GM19328 (cell line): ENCODE measurements around the gene BBS9.
"Not testable (repeated sequence)": the region's sequence is repeated elsewhere in the genome, so short reads cannot be mapped to it uniquely, and the experiment has no call there.

Source experiments
- ATAC-seq: cut with Tn5 transposase; IDR thresholded peaks from one replicate; pipeline ENCODE4 v1.9.1; 2021; ENCODE audit warnings: mild to moderate bottlenecking, moderate library complexity; ENCODE audit not compliant: unreplicated experiment

Gene BBS9

DNA sequence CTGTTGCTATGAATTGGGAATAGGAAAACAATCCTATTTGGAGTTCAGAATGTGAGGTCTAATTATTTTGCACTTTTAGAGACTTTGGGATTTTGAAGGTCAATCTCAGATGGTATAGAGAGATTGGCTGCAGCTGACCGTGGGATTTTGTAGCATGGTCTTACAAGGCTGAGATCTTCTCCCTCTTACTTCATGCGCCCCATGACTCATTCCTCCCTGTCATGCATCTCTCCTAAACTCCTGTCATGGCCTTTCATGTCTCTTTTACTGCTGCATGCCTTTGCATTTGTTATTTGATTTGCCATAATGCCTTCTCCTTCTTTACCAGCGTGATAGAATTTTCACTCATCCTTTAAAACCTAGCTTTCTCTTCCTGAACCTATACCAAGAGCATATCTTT lies 133.1 kb downstream of the BBS9 start:
- no peak for ATAC-seq

DNA sequence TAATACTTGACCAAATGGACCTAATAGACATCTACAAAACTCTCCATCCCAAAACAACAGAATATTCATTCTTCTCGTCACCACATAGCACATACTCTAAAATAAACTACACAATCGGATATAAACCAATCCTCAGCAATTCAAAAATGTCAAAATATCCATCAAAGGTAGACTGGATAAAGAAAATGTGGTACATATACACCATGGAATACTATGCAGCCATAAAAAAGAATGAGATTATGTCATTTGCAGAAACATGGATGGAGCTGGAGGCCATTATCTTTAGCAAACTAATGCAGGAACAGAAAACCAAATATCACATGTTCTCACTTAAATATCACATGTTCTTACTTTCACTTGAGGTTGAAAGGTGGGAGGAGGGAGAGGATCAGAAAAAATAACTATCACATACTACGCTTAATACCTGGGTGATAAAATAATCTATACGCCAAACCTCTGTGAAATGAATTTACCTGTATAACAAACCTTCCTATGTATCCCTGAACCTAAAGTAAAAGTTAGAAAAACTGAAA lies 142.5 kb downstream of the BBS9 start:
- ATAC-seq = not testable (repeated sequence)

DNA sequence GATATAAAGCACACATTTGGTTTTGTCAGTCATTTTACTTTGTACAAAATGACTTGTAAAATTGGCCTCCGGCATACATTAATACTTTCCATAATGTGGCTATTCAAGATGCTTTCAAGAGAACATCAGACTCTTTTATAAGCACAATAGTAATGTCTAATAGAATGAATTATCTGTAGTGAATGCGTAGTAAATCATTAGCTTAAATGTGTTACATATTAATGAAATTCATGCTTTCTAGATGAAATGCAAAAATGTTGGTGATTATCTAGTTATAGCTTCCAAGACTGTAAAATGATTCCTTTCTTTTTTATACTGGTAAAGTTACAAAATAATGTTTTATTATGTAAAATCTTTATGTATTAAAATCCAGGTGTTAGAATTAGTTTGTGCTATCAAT lies 144.0 kb downstream of the BBS9 start:
- ATAC-seq = no peak

DNA sequence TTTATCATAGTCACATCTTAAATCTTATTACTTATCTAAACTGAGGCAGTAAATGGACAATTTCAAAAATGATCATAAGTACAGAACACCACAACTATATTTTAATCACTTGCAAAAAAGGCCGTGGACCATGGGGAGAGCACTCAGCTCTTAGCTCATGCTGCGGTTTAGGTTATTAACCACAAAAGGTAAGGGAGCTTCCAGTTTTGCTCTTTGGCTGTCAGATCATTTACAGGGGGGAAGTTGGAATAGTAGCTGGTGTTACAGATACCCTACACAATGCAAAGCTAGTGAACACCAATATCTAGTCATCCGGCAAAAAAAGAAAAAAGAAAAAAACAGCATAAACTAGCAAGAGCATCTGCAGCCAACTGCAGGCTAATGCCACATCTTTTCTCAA lies 147.0 kb downstream of the BBS9 start:
- ATAC-seq = no peak

DNA sequence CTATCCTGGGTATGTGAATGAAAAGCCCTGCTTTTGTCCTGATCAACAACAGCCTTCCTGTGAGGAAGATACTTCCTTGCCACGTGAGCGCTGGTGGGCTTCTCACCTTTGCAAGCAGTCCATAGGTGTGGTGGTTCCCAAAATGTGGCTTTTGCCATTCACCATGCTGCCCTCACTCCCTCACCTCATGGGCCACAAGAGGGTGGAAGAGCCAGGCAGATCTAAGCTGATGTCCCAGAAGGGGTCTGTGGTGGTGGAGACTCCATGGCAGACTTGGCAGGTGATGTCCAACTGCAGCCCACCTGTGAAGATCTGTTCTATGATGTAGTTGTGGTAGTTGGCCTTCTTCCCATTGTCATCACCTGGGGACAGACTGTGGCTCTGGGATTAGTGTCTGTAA lies 147.4 kb downstream of the BBS9 start:
- no peak for ATAC-seq

DNA sequence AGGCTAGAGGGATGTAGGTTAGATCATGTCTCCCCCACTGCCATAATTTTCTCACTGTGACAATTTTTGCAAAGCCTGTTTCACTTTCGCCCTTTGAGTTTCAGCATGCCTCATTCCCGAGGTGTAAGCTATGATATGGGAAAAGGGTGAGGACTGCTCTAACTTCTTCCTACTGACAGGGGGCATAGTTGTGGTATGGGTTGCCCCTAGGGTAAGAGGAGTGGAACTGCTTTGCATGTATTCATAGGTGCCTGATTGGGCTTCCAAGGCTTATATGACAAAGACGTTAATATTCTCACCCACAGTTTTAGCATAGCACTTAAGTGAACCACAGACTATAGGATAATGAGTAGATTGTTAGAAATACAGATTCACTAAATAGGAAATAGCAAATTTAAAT lies 148.7 kb downstream of the BBS9 start:
- ATAC-seq = no peak

DNA sequence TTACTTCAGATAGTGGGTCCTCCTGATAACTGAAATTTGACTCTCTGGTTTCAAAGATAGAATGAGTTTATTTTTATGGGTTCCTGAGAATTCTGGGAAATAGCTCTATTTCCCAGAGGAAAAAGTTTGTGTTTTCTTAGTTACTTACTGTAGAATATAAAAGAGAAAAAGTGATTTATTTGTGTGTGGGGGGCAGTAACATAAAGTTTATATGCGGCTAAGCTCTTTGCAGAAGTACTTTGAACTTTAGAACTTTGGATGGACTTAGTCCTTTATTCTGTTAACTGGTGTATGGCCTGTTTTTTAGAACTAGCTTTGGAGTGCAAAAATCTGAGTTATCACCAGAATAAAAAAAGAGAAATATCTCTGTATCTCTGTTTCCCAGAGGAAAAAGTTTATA lies 157.1 kb downstream of the BBS9 start:
- ATAC-seq = no peak

DNA sequence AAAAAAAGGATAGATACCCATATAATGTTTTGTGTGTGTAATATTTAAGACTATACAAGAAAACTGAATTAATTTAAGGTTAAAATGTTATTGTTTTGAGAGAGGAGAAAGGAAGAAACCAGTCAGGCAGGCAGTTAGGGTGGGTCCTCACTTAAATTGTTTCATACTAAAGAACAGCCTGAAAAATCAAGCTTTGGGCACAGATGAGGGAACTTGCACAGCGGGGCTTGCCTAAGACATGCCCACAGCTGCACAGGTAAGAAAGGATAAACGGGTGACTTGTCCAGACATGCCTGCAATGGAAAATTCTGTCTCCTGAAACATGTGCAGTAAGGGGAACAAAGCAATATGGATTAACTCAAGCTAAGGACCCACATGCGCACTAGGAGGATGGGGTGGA lies 158.4 kb downstream of the BBS9 start:
- ATAC-seq = no peak

DNA sequence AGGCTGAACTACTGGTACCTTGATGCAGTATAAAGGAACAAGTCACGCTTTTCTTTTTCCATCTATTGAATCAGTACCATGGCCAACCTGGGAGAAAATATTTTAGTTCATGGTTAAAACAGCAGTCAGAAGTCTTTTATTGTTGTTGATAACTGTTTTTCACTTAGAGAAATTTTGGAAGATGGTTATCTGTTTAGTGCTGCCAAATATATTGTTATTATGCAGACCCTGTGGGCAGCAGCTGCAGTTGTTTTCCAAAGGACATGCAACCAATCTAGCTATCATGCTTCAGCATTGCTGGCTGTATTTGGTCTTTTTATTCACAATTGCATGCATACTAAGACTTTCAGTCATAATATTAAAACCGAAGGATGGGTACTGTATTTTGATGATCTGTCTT lies 169.5 kb downstream of the BBS9 start:
- no peak for ATAC-seq

DNA sequence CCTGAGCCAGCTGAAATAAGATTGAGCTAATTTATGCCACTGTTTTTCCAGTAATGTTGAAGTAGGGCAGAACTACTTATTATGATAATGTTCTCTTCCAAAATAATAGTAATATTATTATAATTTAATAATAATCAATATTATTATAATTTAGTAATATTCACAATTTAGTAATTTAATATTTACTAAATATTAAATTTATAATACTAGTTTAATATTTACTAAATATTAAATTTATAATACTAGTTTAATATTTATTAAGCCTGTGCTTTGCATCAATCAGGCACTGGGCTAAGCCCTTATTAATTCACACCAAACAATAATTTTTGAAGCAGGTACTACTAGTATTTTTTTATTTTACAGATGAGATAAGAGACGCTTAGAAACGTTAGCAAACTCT lies 170.1 kb downstream of the BBS9 start:
- ATAC-seq = no peak

DNA sequence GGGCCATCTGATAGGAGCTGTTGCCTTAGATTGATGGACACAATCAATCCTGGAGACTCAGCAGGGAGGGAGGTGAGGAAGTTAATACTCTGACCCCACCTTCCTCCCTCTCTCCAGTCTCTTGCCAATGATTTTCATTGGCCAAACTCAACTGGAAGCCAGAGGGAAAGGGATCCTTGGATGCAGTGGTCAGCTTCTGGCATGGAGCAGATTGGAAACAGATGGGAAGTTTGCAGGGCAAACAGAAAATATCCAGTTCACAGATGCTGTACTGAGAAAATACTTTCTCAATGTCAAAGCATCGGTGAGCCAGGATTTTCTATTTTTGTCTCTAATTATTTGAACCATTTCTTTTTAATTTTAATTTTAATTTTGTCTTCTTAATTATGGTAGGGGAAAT lies 170.8 kb downstream of the BBS9 start:
- ATAC-seq = no peak

DNA sequence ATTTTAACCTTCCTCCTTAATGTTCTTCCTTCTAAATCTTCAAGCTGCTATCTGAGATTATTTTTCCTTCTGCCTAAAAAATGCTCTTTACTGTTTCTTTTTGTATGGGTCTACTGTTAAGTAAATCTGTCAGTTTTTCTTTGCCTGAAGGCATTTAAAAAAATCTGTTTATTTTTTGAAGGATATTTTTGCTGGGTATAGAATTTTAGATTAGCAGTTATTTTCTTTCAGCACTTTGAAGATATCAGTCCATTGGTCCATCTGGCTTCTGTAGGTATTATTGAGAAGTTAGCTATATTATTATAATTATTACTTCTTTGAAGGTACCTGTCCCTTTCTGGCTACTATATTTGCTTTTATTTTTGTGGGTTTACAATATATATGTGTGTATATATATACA lies 171.4 kb downstream of the BBS9 start:
- no peak for ATAC-seq

DNA sequence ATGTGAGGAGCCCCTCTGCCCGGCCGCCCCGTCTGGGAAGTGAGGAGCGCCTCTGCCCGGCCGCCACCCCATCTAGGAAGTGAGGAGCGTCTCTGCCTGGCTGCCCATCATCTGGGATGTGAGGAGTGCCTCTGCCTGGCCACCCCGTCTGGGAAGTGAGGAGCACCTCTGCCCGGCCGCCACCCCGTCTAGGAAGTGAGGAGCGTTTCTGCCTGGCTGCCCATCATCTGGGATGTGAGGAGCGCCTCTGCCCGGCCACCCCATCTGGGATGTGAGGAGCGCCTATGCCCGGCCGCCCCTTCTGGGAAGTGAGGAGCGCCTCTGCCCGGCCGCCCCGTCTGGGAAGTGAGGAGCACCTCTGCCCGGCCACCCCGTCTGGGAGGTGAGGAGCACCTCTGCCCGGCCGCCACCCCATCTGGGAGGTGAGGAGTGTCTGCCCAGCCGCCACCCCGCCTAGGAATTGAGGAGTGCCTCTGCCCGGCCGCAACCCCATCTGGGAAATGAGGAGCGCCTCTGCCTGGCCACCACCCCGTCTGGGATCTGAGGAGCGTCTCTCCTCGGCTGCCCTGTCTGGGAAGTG lies 174.7 kb downstream of the BBS9 start:
- ATAC-seq = not testable (repeated sequence)

DNA sequence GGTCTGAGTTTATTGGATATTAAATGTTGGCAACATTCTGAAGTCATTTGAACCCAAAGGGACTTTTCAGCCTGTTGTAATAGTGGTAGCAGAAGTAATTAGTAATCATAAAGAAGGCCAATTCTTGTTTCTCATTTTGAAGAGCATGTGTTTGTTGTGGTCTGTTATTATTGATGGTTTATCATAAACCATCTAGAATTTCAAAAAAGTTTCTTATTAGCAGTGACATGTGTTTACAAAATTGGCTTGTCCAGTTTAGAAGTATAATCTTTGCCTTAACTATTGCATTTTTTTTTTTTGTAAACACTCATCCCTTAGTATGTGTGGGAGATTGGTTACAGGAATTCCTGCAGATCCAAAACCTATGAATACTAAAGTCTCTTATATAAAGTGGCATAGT lies 177.8 kb downstream of the BBS9 start:
- ATAC-seq = no peak

DNA sequence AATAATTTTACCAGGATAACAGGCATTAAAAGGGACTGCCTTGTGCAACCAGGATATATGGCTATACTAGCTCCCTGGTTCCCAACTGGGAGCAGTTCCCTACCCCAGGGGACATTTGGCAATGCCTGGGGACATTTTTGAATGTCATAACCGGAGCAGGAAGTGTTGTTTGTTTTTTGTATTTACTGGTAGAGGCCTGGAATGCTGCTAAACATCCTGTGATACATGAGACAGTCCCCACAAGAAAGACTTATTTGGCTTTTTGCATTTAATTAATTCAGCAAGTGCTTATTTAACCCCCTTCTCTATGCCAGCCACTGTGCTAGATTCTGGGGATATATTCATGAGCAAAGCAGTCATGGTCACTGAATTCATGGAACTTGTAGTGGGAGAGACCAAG lies 181.2 kb downstream of the BBS9 start:
- ATAC-seq = no peak

DNA sequence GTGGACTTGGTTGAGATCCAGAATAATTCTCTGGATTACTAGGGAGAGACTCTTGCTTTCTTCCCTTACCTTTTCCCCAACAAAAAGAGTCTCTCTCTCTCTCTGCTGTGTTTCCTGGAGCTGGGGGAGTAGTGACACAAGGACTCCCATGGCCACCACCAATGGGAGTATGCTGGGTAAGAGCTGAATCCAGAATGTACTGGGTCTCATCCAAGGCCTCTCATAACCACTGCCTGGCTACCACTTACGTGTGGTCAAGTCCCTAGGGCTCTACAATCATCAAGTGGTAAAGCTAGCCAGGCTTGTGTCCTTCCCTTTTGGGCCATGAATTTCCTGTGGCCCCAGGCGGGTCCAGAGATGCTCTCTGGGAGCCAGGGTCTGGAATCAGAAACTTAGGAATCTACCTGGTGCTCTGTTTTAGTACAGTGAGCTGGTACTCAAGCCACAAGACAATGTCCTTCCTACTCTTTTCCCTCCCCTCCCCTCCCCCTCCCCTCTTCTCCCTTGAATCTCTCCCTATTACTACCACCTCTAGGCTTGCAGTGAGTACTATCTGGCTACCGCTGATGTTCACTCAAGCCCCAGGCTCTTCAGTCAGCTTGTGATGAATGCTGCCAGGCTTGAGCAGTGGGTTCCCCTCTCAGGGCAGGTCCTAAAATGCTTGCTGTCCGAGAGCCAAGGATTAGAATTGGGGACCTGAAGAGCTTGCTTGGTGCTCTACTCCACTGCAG lies 196.6 kb downstream of the BBS9 start:
- no peak for ATAC-seq

DNA sequence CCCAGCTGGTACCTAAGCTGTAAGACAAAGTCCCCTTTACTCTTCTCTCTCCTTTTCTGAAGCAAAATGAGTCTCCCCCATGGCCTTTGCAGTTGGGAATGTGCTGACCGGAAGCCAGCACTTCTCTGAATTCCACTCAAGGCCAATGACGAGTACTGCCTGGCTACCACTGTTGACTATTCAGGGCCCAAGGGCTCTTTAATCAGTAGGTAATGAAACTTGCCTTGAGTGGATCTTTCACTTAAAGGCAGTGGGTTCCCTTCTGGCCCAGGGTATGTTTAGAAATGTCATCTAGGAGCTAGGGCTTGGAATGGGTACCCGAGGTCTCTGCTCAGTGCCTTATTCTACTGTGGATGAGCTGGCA lies 197.1 kb downstream of the BBS9 start:
- no peak for ATAC-seq

DNA sequence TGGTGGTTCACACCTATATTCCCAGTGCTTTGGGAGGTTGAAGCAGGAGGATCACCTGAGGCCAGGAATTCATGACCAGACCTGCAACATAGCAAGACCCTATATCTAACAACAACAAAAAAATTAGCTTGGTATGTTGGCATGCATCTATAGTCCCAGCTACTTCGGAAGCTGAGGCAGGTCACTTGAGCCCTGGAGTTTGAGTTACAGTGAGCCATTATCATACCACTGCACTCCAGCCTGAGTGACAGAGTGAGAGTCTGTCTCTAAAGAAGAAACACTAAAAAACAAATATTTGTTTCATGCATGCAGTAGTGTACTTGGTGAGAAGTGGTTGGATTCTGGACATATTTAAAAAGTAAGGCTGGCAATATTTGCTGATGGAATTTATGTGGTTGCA lies 198.1 kb downstream of the BBS9 start:
- ATAC-seq = no peak

DNA sequence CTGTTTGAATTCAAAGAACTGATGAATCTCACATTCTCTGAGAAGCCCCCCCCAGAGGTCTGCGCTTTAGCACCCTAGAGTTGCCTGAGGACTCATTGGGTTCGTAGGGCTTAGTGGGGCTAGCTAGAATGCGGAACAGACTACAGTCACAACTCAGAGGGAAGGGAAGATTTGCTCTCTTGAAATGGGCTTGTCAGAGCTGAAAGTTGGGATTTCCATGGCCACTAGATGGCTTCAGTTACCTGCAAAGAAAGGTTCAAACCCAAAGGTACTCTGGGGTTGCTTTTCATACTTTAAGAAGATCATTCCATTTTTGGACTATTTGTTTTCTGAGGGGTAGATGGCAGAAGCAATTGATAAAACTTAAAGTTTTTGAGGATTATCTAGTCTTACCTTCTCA lies 205.0 kb downstream of the BBS9 start:
- ATAC-seq = no peak

DNA sequence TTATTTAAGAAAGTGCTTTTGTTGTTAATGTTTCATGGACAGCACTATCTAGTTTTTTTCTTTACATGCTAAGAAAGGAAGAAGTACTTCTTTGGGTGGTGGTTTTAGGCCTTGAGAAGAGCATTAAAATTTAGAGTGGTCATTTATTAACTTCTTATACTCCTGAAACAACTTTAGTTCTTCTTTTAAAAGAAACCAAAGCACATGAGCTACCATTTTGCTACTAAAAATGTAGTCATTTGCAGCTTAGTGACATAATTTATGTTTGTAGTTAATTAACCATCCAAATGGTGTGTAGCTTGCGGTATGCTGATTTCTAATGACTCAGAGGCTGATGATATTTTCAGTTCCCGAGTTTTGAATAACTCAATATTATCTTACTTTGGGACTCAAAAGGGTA lies 207.5 kb downstream of the BBS9 start:
- no peak for ATAC-seq

DNA sequence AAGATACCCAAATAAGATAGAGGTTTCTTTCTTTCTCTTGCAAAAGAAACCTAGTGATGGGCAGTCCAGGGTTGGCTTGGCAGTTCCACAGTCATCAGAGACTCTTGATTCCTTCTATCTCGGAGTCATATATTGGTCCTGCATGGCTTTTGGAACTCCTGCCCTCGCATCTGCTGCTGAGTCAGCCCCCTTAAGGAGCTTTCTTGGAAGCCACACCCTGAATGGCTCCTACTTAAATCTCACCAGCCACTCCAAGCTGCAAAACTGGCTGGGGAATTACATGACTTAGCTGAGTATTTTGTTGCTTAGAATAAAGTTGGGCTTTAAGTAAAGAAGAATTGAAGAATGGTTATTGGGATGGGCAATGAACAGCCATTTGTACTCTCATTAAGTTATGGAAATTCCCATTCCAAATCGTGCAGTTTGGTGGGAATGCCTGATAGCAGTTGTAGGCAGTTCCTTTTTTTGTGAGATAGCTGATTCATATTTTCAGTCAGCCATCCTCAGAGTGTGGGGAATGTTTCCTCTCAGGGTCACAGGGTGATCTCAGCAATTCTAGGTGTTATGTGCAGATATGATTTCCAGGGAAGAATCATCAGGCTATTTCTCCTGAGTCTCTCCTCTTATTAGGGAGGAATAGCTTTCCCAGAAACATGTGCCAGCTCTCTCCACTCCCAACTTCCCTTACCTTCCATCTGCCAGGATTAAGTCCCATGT lies 209.9 kb downstream of the BBS9 start:
- no peak for ATAC-seq

DNA sequence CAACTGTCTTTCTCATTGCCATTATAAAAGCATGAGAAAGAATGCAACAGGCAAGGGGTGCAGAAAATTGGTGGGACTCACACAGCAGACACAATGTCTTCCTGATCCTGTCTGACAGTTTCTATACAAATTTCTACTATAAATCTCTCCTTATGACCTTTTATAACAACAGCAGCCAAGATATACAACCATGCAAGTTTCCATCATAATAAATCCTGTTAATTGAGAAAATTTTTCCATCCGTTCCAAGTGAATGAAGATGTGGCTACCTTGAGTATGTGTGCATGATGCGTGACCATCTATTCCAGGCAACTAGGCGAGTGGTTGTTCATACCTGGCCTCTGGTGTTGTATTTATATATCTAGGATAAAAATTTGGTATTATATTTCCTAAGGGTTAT lies 216.7 kb downstream of the BBS9 start:
- no peak for ATAC-seq
